NB4 (cell line): ENCODE measurements around the gene DHX30.

Experiments
- DNase-seq: peaks from one replicate; pipeline ENCODE4 v3.0.0; 2010; ENCODE audit warnings: low read depth
- H3K4me3 ChIP-seq: one replicate; pipeline ENCODE4 v1.5.1; 2011; ENCODE audit warnings: mild to moderate bottlenecking, low read depth, low read length, moderate library complexity
- MYC ChIP-seq: IDR thresholded peaks from 2 replicates; pipeline ENCODE4 v1.6.1; 2011; ENCODE audit warnings: low read depth, low read length
- POLR2A ChIP-seq: IDR thresholded peaks from 2 replicates; pipeline ENCODE4 v1.6.1; 2011; ENCODE audit warnings: mild to moderate bottlenecking; ENCODE audit not compliant: insufficient read length; ENCODE audit errors: extremely low read depth
- TF ChIP-seq, protein P1 (sequence below): IDR thresholded peaks from 2 replicates; pipeline ENCODE4 v1.6.1; 2011; ENCODE audit warnings: low read depth, low read length
- TF ChIP-seq, protein P2 (sequence below): IDR thresholded peaks from one replicate; pipeline ENCODE4 v1.5.1; 2012; ENCODE audit warnings: low read depth, low read length

The DHX30 gene

DNA sequence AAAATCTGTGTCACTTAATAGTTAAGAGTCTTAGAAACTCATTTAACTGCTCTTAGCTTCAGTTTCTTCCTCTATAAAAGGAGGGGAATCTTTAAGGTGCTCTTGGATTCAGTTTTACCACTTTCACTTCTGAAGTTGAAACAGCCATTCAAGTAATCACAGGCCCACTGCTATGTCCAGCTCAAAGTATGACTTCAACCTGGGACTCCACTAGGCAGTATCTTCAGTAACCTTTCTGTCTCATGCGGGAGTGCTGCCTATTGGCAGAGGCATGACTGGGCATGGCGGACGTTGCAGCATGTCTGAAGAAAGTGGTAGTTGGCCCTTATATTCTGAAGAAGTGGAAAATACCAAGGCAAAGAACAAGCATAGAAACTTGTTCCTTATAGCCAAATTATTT lies 92.3 kb downstream of the DHX30 start:
- H3K4me3 ChIP-seq, result no peak overlapping the region
- no peak for DNase-seq
- TF ChIP-seq, protein P1, sequence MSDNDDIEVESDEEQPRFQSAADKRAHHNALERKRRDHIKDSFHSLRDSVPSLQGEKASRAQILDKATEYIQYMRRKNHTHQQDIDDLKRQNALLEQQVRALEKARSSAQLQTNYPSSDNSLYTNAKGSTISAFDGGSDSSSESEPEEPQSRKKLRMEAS, result no peak
- TF ChIP-seq POLR2A (no peak), MYC (no peak)
- TF ChIP-seq, protein P2, sequence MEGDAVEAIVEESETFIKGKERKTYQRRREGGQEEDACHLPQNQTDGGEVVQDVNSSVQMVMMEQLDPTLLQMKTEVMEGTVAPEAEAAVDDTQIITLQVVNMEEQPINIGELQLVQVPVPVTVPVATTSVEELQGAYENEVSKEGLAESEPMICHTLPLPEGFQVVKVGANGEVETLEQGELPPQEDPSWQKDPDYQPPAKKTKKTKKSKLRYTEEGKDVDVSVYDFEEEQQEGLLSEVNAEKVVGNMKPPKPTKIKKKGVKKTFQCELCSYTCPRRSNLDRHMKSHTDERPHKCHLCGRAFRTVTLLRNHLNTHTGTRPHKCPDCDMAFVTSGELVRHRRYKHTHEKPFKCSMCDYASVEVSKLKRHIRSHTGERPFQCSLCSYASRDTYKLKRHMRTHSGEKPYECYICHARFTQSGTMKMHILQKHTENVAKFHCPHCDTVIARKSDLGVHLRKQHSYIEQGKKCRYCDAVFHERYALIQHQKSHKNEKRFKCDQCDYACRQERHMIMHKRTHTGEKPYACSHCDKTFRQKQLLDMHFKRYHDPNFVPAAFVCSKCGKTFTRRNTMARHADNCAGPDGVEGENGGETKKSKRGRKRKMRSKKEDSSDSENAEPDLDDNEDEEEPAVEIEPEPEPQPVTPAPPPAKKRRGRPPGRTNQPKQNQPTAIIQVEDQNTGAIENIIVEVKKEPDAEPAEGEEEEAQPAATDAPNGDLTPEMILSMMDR, result no peak

DNA sequence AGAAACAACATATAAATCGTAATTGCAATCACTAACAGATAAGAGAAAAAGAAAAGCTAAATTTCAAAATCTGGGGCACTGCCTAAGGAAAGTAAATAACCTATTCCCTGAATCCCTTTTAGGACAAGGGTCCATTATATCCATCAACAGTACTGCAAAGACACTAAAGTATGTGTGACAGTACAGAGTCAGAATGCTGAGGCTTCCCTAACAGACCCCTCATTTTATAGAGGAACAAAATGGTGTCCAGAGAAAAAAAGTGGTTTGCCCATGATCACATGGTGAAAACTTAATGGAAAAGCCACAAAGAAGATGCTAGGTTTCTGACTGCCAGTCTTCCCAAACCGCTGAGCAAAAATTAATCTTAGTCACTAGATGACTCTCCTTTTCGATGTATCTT lies 93.8 kb downstream of the DHX30 start:
- no peak for TF ChIP-seq MYC
- TF ChIP-seq, protein P1, result no peak
- no peak for TF ChIP-seq POLR2A
- TF ChIP-seq, protein P2, result no peak
- DNase-seq, result no peak
- H3K4me3 ChIP-seq, result no peak overlapping the region

DNA sequence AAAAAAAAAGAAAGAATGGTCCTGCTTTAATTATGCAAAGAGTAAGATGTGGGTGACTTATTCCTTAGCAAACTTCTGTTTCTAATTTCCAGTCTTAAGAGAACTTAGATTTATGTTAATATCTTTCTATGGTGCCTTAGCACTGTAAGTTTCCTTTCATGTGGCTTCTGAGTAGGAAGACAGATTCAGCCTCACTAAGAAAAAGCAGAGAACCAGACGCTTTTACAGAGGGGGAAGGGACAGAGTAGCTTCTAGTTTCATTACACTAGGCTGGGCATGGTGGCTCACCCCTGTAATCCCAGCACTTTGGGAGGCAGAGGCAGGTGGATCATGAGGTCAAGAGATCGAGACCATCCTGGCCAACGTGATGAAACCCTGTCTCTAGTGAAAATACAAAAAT lies 95.0 kb downstream of the DHX30 start:
- H3K4me3 ChIP-seq, result no peak overlapping the region
- TF ChIP-seq POLR2A (no peak), MYC (no peak)
- TF ChIP-seq, protein P2, result no peak
- TF ChIP-seq, protein P1, result no peak
- DNase-seq, result no peak

DNA sequence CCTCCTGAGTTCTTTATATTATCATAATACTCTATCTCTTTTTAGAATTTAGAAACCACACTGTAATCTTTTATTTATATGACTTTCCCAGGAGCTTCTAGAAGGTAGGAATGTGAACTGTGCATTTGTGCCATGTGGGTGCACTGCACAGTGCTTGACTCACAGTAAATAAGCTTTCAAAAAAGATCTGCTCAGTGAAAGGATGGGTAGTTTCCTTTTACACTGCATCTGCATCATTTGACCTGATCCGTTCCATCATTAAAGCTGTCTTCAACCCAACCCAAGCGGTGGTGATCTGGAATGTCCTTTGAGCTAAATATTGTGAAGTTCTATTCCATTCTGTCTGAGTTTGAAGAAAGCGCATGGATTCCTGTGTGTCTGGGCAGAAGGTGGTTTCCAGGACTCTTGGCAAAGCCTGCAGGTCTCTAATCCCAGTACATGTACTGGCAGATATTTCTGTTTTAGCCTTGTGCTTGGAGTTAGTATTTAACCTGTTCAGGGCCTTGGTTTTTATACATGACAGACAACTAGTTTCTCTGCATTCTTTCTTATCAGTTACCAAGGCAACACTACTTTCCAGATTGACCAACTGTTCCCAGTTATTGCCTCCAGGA lies 96.7 kb downstream of the DHX30 start:
- DNase-seq, result no peak
- no peak overlapping the region for H3K4me3 ChIP-seq
- TF ChIP-seq MYC (no peak), POLR2A (no peak)
- TF ChIP-seq, protein P2, result no peak
